ENCODE measurements around the gene MAGI2.

MAGI2 gene

GRCh38 chr7:78399033-78399769 is 1054.3 kb downstream of the MAGI2 start:
- peak; percentile 79 for DNase-seq

- peak; percentile 7 for DNase-seq
Measured at GRCh38 chr7:78398576-78398975, 1054.9 kb downstream of the MAGI2 start.

GRCh38 chr7:78398081-78398480 is 1055.4 kb downstream of the MAGI2 start:
- no peak for DNase-seq

- DNase-seq, result no peak
Measured at GRCh38 chr7:78396210-78396609, 1057.3 kb downstream of the MAGI2 start.

GRCh38 chr7:78395298-78396036 is 1058.0 kb downstream of the MAGI2 start:
- peak; percentile 72 for DNase-seq

- no peak for DNase-seq
Measured at GRCh38 chr7:78389022-78389421, 1064.4 kb downstream of the MAGI2 start.

GRCh38 chr7:78386520-78386919 is 1066.9 kb downstream of the MAGI2 start:
- DNase-seq, result no peak

GRCh38 chr7:78383096-78383880 is 1070.2 kb downstream of the MAGI2 start:
- DNase-seq, result peak; percentile 38

- DNase-seq, result peak; percentile 53
Measured at GRCh38 chr7:78379148-78379547, 1074.3 kb downstream of the MAGI2 start.

GRCh38 chr7:78377532-78377931 is 1075.9 kb downstream of the MAGI2 start:
- no peak for DNase-seq

- DNase-seq, result no peak
Measured at GRCh38 chr7:78370936-78371335, 1082.5 kb downstream of the MAGI2 start.

GRCh38 chr7:78368771-78369170 is 1084.7 kb downstream of the MAGI2 start:
- peak; percentile 20 for DNase-seq

GRCh38 chr7:78367280-78367773 is 1086.1 kb downstream of the MAGI2 start:
- no peak for DNase-seq

- no peak for DNase-seq
Measured at GRCh38 chr7:78363866-78364265, 1089.6 kb downstream of the MAGI2 start.

GRCh38 chr7:78359836-78360235 is 1093.6 kb downstream of the MAGI2 start:
- no peak for DNase-seq

GRCh38 chr7:78357709-78358108 is 1095.8 kb downstream of the MAGI2 start:
- no peak for DNase-seq

GRCh38 chr7:78355834-78356233 is 1097.6 kb downstream of the MAGI2 start:
- DNase-seq, result no peak

GRCh38 chr7:78350926-78351325 is 1102.5 kb downstream of the MAGI2 start:
- no peak for DNase-seq

- no peak for DNase-seq
Measured at GRCh38 chr7:78350391-78350790, 1103.1 kb downstream of the MAGI2 start.

GRCh38 chr7:78346827-78347226 is 1106.6 kb downstream of the MAGI2 start:
- no peak for DNase-seq

- DNase-seq, result no peak
Measured at GRCh38 chr7:78345979-78346378, 1107.5 kb downstream of the MAGI2 start.

GRCh38 chr7:78345293-78345911 is 1108.1 kb downstream of the MAGI2 start:
- DNase-seq, result peak; percentile 66

- no peak for DNase-seq
Measured at GRCh38 chr7:78334426-78334825, 1119.0 kb downstream of the MAGI2 start.
